ENCODE data around the gene CSPG5.

The CSPG5 gene

DNA sequence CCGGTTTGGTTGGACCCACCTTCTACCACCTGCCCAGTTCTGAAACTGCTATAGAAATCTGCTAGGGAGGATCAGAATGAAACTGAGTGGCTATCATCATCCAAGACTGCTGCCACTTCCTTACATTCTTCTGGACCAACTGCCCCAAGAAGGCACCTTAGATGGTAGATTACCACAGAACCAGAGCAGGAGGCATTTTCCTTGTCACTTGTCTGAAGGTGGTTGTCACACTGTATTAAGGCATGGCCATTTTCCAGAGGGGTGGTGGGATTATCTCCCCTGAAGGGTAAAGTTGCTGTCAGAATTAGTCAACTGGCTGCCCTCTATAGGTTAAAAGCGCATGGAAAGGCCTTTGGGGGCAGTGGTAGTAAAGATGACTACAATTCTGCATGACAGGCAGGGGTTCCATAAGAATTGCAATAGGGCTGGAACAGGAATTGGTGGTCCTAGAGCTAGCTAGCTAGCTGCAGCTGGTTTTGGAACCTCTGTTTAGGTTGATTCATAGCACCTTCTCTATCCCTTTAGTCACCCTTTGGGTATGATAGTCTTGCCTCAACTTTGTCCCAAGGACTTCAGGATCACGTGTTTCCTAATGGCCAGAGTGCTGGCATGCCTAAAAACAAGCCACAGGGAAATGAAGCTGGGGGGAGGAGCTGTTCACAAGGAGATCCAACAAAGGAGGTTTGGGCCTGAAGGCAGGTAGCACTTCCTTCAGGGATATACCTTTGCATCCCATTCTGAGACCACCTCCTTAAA, 4.8 kb upstream of the CSPG5 start:
- TF ChIP-seq POLR2AphosphoS5 (IDR thresholded peaks at IDR 0.05; ENCODE audit: low read depth, low read length) (peak; percentile 68), TAF1 (IDR thresholded peaks at IDR 0.05; ENCODE audit: borderline replicate concordance, low read depth, low read length) (no peak)
- FAIRE-seq (no peak), DNase-seq (ENCODE audit: insufficient read length) (no peak)

DNA sequence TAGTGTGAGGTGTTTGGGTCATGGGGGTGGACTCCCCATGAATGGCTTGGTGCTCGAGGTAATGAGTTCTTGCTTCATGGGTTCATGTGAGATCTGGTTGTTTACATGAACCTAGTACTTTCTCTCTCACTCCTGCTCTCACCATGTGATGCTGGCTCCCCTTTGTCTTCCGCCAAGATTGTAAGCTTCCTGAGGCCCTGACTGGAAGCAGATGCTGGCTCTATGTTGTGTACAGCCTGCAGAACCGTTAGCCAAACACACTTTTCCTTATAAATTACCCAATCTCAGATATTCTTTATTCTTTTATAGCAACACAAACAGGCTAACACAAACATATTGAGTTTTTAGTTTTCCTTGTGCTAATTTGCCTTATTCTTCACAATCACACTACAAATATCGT, 3.2 kb upstream of the CSPG5 start:
- TF ChIP-seq TAF1 (IDR thresholded peaks at IDR 0.05; ENCODE audit: borderline replicate concordance, low read depth, low read length) (no peak), POLR2A (IDR thresholded peaks at IDR 0.05; ENCODE audit: low read depth, low read length) (no peak), POLR2AphosphoS5 (IDR thresholded peaks at IDR 0.05; ENCODE audit: low read depth, low read length) (no peak)
- DNase-seq (ENCODE audit: insufficient read length) (no peak), FAIRE-seq (no peak)

DNA sequence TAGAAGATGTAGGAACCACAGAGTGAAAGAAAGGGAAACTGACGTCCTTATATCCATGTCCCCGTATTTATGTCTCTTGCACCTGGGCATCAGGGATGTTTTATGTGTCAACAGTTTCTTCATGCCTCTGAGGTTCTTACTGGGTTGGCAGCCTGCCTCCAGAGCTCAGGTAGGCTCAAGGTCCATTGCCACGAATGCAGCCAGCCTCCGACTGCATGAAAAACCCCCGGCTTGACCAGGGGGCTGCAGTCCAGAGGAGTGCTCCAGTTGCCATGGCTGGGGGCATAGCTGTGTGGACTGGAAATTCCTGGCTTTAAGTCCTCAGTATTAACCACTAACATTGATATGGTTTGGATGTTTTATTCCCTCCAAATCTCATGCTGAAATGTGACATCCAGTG, 2.8 kb upstream of the CSPG5 start:
- DNase-seq (ENCODE audit: insufficient read length) (no peak), FAIRE-seq (no peak)
- TF ChIP-seq POLR2AphosphoS5 (IDR thresholded peaks at IDR 0.05; ENCODE audit: low read depth, low read length) (no peak), TAF1 (IDR thresholded peaks at IDR 0.05; ENCODE audit: borderline replicate concordance, low read depth, low read length) (no peak), POLR2A (IDR thresholded peaks at IDR 0.05; ENCODE audit: low read depth, low read length) (no peak)

DNA sequence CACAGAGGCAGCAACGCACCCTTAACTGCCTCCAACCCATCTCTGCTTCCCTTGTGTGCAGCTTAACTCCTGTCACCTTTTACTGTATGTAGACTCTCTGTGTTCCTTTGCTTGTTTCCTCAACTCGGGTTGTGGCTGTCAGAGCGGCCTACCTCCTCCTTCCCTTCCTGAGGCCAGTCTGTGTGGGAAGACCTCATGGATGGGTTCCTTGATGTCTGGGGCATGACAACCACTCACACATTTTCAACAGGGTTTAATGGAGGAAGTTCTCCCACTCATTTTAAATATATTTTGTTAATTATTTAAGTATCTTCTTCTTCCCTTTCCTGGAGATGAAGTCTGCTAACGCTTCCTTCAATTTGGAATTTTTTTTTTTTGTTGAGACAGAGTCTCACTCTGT, 1.8 kb upstream of the CSPG5 start:
- FAIRE-seq (no peak), DNase-seq (ENCODE audit: insufficient read length) (no peak)
- no peak for TF ChIP-seq POLR2A (IDR thresholded peaks at IDR 0.05; ENCODE audit: low read depth, low read length)
- TF ChIP-seq POLR2AphosphoS5 (IDR thresholded peaks at IDR 0.05; ENCODE audit: low read depth, low read length) = no peak
- TF ChIP-seq TAF1 (IDR thresholded peaks at IDR 0.05; ENCODE audit: borderline replicate concordance, low read depth, low read length) = no peak

DNA sequence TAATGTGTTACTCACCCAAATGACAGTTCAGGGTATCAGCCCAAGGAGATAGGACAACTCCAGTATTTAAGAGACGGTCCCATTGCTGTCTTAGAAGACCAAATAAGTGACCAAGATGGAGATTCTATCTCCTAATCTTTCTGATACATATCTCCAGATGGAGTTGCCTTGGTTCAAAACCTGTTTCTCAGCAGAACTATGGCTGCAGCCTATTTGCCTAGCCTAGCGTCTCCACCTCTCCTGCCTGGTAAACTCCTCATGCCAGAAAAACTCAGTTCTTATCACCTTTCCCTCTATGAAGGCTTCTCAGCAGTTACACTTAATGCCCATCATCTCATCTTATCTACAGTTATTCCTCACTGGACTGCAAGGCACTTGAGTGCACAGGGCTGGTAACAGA, 1.2 kb upstream of the CSPG5 start:
- TF ChIP-seq POLR2AphosphoS5 (IDR thresholded peaks at IDR 0.05; ENCODE audit: low read depth, low read length) (no peak), TAF1 (IDR thresholded peaks at IDR 0.05; ENCODE audit: borderline replicate concordance, low read depth, low read length) (no peak), POLR2A (IDR thresholded peaks at IDR 0.05; ENCODE audit: low read depth, low read length) (no peak)
- DNase-seq (ENCODE audit: insufficient read length) (no peak), FAIRE-seq (peak; percentile 53)

DNA sequence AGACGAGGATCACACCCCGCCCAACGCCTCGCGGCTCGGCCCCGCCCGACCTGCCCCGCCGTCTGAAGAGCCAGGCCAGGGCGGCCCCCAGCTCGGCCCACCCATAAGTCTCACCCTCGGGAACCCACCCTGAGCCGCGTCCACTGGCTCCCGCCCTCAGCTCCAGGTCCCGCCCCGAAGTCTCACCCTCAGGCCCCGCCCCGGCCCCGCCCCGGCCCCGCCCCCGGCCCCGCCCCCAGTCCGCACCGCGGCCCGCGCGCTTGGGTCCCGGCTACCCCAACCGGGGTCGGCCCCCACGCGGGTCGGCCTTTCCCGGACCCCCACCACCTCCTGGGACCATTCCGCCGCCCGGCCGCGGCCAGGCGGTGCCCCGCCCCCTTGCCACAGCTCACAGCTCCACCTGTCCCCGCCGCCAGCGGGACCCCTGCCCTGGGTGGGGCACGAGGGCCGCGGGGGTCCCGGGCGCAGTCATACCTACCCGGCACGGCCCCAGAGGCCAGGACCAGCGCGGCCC, 489 bp downstream of the CSPG5 start:
- FAIRE-seq (no peak), DNase-seq (ENCODE audit: insufficient read length) (peak; percentile 76)
- no peak for TF ChIP-seq POLR2A (IDR thresholded peaks at IDR 0.05; ENCODE audit: low read depth, low read length)
- no peak for TF ChIP-seq POLR2AphosphoS5 (IDR thresholded peaks at IDR 0.05; ENCODE audit: low read depth, low read length)
- no peak for TF ChIP-seq TAF1 (IDR thresholded peaks at IDR 0.05; ENCODE audit: borderline replicate concordance, low read depth, low read length)

DNA sequence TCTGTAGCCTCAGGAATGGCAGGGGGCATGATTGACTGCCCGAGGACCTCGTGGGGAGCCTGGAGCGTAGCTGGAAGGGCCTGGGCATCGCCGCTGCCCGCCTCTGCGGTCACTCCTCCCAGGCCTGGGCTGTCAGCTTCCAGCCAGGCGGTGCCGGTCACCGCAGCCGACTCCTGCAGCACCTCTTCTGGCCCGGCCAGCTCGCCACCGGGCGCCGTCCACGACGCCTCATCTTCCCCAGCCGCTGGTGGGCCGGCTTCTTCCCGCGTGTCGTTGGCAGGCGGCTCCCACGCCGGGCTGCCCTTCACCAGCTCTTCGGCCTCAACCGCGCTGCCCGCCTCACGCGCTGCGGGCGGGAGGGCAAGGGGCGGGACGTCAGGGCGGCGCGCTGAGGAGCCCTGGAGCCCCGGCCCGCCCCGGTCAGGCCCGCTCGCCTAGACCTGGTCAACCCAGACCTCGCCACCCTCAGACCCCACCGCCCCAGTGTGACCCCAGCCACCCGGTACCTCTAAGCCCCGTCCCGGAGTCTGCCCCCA, 1.0 kb downstream of the CSPG5 start:
- TF ChIP-seq TAF1 (IDR thresholded peaks at IDR 0.05; ENCODE audit: borderline replicate concordance, low read depth, low read length) (no peak), POLR2AphosphoS5 (IDR thresholded peaks at IDR 0.05; ENCODE audit: low read depth, low read length) (no peak), POLR2A (IDR thresholded peaks at IDR 0.05; ENCODE audit: low read depth, low read length) (no peak)
- DNase-seq (ENCODE audit: insufficient read length) (no peak), FAIRE-seq (no peak)

DNA sequence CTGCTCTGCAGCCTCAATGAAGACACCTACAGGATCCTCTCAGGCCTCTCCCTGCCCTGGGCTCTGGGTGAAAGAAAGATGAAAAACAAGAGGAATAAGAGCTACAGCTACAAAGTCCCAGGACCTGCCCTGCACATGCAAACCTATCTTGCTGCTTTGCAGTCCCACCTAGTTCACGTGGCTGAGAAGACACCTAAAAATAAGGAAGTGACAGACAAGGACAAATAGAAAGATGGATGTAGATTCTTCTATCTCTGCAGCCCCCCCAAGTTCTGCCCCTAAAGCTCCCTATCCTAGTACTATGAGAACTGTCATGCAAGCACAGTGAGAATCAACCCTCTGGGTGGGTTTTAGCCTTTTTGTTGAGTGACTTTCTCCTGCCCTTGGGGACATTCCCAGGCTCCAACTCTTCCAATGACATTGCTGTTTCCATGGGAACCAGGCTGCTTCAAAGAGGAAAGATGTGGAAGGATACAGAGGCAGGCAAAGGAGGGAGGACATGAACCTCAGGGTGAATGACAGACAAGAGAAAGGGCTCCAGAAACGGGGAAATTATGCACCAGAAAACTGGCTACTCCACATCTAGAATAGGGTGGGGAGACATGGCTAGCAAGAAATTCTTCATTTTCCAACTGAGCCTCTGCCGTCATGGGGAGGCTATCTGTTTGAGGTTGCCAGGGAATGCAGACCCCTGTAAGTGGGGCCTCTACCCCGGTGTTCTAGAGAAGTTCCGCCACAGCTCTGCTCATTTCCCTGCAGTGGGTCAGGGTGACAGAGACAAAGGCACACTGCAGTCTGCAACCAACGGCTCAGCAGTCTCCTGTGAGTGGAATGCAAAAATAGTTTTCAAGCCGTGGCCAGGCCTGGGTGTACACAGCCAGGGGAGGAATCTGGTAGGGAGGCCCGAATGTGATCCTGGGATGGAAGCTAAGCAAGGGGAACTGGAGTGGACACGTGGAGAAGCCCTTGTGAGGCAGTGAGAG, 5.2 kb downstream of the CSPG5 start:
- DNase-seq (ENCODE audit: insufficient read length) (no peak), FAIRE-seq (no peak)
- no peak for TF ChIP-seq POLR2AphosphoS5 (IDR thresholded peaks at IDR 0.05; ENCODE audit: low read depth, low read length)
- TF ChIP-seq TAF1 (IDR thresholded peaks at IDR 0.05; ENCODE audit: borderline replicate concordance, low read depth, low read length) = no peak
- no peak for TF ChIP-seq POLR2A (IDR thresholded peaks at IDR 0.05; ENCODE audit: low read depth, low read length)

DNA sequence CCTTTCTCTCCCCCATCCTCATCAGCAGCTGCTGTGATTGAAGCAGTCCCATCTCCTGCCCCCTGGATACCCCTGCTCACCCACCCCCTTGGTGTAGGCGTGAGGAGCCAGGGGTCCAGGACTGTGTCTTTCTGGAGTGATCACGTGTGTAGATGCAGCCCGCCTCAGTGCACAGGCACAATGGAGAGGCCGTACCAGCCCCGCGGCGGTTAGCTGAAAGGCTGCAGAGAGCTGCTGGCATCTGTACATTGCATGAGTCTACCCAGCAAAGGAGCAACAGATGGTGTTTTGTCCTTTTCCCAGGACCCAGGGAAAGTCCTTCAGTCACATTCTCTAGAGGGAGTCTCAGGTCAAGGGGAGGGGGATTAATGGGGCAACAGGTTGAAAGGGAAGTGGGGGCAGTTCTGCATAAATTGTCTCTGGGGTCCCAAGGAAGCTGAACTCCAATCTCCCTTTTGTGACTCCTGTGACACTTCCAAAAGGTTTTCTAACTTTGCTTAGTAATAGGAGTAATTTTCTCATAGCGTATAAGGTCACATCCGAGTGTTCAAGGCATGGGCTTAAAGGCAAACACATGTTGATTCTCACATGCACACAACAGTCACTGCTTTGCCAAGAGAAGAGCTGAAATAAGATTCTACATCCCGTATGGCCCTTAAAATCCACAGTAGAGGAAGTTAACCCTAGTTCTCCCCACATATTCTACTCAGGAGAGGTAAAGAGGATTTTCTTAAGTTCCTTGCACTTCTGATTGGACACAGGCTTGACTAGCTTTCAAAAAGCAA, 7.1 kb downstream of the CSPG5 start:
- no peak for DNase-seq (ENCODE audit: insufficient read length)
- FAIRE-seq = no peak
- TF ChIP-seq POLR2A (IDR thresholded peaks at IDR 0.05; ENCODE audit: low read depth, low read length) (no peak), POLR2AphosphoS5 (IDR thresholded peaks at IDR 0.05; ENCODE audit: low read depth, low read length) (no peak), TAF1 (IDR thresholded peaks at IDR 0.05; ENCODE audit: borderline replicate concordance, low read depth, low read length) (no peak)

DNA sequence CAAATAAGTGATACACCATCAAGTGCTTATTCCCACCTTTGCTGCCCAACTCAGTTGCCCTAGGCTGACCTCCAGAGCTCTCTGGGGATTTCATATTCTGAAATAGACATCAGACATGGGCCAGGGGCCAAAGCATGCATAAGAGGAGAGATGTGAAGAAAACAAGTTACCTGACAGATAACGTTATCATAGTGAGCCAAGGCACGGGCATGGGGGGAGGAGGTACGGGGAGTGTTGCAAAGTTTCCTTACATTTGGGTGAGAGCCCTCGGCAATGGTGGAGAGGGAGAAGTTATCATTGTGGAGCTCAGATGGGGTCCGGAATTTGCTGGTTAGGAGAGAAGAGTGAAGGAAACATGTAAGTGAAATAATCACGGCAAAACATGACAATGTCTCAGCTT, 9.8 kb downstream of the CSPG5 start:
- FAIRE-seq (no peak), DNase-seq (ENCODE audit: insufficient read length) (no peak)
- no peak for TF ChIP-seq POLR2AphosphoS5 (IDR thresholded peaks at IDR 0.05; ENCODE audit: low read depth, low read length)
- TF ChIP-seq TAF1 (IDR thresholded peaks at IDR 0.05; ENCODE audit: borderline replicate concordance, low read depth, low read length) = no peak
- TF ChIP-seq POLR2A (IDR thresholded peaks at IDR 0.05; ENCODE audit: low read depth, low read length) = no peak

DNA sequence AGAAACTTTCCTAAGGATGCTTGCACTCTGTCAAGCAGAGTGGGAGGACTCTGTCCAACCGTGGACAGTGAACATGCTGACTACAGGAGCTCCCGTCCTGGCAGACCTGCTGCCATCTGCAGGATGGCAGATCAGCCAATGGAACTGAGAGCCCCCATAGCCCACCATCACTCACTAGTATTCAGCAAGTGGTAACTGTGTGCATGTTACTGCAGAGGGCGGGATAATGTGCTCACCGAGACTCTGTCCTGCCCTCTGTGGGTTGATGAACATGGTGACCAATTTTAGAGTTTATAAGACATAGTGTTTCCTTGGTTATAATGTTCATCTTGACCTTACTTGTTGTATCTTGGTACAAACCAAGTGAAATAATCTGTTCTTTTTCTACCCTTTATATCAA, 11.5 kb downstream of the CSPG5 start:
- no peak for TF ChIP-seq POLR2A (IDR thresholded peaks at IDR 0.05; ENCODE audit: low read depth, low read length)
- TF ChIP-seq TAF1 (IDR thresholded peaks at IDR 0.05; ENCODE audit: borderline replicate concordance, low read depth, low read length) = no peak
- no peak for TF ChIP-seq POLR2AphosphoS5 (IDR thresholded peaks at IDR 0.05; ENCODE audit: low read depth, low read length)
- DNase-seq (ENCODE audit: insufficient read length) (no peak), FAIRE-seq (no peak)
